NCI-H748 treated with DMSO at 0.1 percent for 48 hours (cell line): ENCODE results near the gene ECM2.

Experiments used
- DNase-seq: peaks from one replicate; lab custom pipeline; 2025; lab: John Stamatoyannopoulos, UW

Gene ECM2

DNA sequence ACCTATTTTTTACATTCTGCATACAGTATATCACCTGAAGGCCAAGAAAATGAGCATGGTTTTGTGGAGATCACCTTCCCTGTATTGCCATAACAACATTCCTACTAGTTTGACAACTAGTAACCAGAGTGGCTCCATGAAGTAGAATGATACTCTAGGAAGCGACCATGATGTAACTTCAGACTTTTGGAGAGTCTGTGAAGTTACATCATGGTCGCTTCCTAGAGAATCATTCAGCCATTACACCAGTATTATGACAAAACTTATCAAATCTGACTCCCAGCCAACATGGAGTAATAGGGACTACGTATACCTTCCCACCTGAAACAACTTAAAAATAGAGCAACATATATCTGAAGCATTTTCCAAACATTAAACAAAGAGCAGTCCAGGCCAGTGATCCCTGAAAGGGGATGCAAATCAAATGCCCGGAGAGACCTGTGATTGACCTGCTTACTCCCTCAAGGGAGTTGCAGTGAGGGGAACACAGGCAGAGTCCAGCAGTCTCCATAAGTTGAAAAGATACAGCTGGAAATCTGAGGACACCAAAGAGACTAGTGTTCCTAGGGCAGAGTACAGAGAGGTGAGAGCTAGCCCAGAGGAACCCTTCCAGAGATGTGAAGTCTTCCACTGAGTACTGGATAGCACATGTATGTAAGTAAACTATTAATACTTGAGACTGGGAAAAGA lies 7.8 kb downstream of the ECM2 start:
- no peak for DNase-seq

GRCh38 chr9:92527291-92527828 lies 8.4 kb downstream of the ECM2 start:
- no peak for DNase-seq

GRCh38 chr9:92525306-92525705 lies 10.5 kb downstream of the ECM2 start:
- DNase-seq: no peak

DNA sequence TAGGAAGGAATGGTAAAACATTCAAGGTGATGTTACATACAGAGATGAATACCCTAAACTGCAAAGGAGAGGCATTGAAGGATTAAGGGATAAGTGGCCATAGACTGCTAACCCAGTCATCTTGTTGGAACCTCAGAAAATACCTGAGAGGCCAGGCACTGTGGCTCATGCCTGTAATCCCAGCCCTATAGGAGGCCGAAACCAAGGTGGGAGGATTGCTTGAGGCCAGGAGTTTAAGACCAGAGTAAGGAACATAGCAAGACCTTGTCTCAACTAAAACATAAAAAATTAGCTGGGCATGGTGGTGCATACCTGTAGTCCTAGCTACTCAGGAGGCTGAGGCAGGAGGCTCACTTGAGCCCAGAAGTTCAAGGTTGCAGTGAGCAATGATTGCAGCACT lies 10.9 kb downstream of the ECM2 start:
- no peak for DNase-seq

GRCh38 chr9:92522983-92523970 lies 12.5 kb downstream of the ECM2 start:
- no peak for DNase-seq

- no peak for DNase-seq
Measured at GRCh38 chr9:92520837-92521236, 15.0 kb downstream of the ECM2 start.

GRCh38 chr9:92518199-92518598 lies 17.6 kb downstream of the ECM2 start:
- no peak for DNase-seq

DNA sequence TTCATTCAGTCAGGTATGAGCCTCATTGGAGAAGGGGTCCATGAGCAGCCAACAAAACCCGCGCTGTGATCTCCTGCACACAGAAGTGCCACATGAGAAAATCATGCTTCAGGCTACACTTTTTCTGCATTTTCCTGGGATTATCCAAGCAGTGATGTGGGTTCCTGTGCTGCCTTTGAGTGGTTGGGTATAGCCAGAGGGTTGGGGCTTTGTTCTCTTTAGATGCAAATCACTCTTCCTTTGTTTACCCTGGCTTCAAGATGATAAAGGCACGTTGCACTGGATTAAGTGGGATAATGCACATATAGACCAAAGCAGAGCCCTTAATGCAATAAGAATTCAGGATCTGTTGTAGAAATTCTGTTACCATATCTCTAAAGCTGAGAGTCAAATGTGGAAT lies 18.7 kb downstream of the ECM2 start:
- DNase-seq: no peak

GRCh38 chr9:92516521-92516920 lies 19.3 kb downstream of the ECM2 start:
- no peak for DNase-seq

DNA sequence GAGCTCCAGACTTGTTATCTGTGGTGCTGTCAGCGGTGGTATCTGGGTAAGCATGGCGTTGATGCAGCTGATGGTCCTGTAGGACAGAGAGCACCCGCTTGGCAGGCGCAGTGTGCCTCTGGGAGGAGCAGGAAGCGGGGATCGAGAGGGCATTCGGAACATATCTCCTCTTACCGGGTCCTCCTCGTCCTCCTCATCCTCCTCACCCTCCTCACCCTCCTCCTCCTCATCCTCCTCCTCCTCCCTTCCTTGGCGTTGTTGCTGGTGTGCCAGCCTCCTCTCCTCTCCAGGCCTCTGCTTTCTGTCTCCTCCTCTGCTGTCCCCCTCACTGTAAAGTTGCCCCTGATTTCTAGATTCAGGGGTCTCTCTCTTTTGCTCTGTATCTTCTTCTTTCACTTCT lies 21.2 kb downstream of the ECM2 start:
- no peak for DNase-seq

DNA sequence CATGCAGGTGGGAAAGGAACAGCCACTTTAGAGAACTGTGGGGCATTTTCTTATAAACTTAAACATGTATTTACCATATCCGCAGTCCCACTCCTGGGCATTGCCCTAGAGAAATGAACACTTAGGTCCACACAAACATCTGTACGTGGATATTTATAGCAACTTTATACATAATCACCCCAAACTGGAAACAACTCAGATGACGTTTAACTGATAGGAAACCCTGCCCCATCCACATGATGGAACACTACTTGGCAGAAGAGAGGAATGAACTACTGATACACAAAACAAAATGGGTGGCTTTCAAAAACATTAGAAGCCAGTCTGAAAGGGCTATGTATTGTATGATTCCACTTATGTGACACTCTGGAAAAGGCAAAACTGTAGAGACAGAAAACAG lies 22.4 kb downstream of the ECM2 start:
- no peak for DNase-seq

DNA sequence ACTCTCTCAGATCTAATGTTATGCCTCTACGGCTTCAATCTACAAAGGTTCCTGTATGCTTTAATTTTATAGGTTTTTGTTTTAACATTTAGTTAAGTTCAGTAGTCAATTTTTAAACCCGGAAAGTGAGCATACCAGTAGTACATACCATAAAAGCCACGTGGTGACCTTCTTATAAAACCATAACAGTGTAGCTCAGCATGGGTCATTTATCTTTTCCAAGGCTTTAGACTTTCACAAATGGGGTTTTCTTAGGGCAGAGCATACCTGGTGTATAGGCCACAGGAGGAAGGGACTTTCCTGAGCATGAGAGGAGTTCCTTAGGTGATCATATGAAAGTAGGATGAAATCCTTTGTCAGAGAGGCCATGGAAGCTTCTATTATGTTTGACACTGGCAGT lies 23.2 kb downstream of the ECM2 start:
- no peak for DNase-seq

- no peak for DNase-seq
Measured at GRCh38 chr9:92510747-92511146, 25.0 kb downstream of the ECM2 start.

DNA sequence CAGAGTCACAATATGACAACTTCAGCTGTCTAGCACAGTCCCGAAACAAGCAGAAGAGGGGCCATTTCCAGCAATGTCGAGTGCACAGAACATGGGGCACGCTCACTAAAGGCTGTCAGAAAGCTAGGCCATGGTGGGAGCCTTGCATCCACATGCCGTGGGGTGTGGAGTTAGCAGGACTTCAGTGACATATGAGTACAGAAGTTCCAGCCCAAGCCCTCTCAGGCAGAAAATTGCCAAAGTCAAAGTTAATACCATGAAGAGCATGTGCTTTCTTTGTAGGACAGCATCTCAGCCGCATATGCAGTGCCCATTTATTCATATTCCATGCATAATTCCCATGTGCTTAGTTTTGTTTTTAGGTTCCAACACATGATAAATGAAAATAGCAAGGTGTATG lies 26.7 kb downstream of the ECM2 start:
- no peak for DNase-seq

DNA sequence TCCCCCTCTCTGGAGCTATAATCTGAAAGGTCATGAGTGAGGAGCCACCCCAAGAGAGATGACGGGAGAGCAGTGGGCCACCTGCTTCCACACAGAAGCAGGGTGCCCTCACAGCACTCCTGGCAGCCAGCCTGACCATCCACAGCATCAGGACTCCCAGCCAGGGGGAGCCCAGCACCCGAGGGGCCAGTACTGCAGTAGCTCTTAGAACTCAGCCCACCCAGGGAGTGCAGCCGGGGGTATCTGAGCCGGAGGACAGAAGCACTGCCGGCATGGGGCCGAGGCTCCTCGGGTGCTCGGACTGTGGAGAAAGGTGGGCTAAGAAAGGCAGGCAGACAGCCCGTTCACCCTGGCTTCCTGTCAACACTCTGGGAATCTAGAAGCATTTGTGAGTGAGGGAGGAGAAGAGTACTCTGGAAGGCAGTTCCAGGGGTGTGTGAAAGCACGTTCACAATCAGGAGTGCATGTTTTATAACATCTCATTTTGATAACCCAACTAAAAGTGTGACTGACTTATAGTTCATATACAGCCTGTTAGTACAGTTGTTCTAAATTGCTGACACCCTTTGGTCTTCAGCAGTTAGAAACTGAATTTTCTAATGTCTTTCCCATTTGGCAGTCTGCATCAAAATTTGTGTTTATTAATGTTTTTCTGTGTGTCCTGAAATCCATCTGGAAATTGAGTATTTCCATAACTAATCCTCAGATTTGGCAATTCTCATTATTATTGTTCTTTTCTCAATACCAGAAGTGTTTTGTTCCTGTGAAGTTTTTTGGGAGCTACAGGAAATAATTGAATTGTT lies 27.6 kb downstream of the ECM2 start:
- no peak for DNase-seq

DNA sequence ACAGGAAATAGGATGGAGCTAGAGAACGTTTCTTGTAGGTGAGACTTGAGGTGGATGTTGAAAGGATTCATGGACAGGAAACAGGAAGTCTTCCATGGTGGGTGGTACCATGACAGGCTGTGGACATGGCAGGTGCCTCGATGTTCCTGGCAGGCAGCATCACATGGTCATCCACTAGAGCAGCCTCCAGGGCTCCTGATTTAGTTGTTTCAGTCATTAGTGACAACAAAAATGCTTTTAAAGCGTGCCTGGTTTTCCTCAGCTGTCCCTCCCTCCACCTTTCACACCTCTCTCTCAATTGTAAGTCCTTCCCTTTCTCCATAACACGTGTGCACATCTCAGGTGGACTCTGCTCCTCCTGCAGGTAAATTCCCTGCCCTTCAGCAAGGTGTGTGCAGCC lies 28.3 kb downstream of the ECM2 start:
- DNase-seq: no peak

DNA sequence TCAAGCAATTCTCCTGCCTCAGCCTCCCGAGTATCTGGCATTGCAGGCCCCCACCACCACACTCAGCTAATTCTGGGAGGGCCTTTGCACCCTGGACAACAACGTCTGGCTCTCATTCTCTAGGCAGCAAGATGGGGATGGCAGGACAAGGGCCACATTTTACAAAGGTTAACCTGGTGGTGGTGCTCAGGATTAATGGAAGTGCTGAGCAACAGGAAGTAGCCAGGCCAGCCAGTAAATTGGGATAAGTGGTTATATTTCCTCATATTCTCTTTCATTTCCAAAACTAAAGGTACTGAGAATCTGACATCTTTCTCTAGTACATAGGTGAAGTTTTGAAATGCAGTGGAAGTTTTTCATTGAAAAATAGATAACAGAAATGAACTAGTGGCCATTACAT lies 28.8 kb downstream of the ECM2 start:
- DNase-seq: no peak

GRCh38 chr9:92506184-92506857 lies 29.5 kb downstream of the ECM2 start:
- DNase-seq: no peak

DNA sequence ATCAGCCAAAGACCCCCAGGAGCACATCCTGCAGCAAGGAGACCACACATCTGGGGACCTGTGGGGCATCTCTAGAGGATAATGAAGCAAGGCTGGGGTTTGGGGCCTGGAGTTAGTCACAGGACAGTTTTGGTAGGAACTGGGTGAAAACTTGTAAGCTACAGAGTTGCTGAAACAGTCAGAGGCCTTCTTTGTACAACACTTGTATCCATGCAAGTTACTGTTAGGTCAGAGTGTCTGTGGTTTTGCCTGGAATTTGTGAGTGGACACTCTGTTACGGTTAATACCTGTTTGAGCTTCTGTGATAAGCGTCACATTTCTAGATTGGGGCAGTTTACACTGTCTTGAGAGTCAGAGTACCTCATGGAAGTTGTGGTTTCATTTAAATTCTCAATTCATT lies 30.9 kb downstream of the ECM2 start:
- no peak for DNase-seq

DNA sequence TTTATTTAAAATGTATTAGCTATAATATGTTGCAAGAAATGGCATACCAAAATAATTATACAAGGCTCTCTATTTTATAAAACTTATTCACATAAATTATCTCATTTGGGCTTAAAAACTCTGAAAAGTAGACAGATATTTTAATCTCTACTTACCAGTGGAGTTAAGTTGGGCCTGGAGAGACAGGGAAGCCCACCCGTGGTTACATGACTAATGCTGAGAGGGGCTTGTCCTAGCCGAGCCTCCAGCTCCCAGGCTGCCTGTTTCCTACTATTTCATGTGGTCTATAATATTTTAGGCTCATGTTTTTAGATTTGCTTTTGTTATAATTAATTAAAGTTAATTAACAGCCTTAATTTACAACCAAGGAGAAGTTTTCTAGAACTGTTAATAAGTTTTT lies 32.6 kb downstream of the ECM2 start:
- DNase-seq: no peak

DNA sequence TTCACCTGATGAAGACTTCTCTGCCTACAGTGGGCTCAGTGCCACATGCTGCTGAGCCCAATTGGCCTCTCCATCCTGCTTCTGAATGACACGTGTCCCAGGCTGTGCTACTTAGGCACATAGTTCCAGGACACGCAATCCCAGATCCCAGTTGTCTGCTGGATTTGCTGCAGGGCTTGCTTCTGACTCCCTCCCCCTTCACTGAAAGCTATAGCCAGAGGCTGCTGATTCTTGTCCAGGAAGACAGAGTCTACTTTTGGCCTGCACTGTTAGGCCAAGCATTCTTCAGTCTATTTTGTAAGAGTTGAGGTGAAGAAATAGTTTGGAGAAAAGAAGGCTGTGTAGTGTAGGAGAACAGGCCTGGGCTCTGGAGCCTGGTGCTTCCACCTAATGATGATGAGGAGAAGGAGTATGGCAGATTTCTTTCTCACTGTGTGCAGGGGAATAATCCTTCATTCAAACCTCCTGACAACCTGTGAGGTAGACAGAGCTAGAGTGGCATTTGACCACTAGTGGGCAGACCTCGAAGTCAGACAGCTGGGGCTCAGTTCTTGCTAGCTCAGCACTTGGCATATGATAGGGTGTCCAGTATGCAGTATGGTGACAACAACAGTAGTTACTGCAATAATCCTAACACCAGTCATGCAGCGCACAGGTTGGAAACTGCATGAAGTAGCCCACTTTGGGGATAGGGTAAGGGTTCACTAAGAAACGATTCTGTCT lies 34.0 kb downstream of the ECM2 start:
- no peak for DNase-seq
